D721Med (cell line): ENCODE data around the gene PREX1.

Experiments used
- DNase-seq: peaks from one replicate; pipeline ENCODE4 v3.0.0; 2011; ENCODE audit warnings: low spot score; ENCODE audit not compliant: insufficient read length
- FAIRE-seq: peaks from 2 replicates; lab custom pipeline; 2011; peaks lifted over from hg19 to GRCh38; lab: Jason Lieb, UNC
- TF ChIP-seq, protein P1 (sequence below): IDR thresholded peaks from 2 replicates; pipeline ENCODE4 v1.5.1; 2012; ENCODE audit warnings: mild to moderate bottlenecking, control low read depth; ENCODE audit not compliant: insufficient read depth; ENCODE audit errors: missing control alignments

Gene PREX1

GRCh38 chr20:48604426-48604825 is 223.4 kb downstream of the PREX1 start:
- no peak for FAIRE-seq
- TF ChIP-seq, protein P1, sequence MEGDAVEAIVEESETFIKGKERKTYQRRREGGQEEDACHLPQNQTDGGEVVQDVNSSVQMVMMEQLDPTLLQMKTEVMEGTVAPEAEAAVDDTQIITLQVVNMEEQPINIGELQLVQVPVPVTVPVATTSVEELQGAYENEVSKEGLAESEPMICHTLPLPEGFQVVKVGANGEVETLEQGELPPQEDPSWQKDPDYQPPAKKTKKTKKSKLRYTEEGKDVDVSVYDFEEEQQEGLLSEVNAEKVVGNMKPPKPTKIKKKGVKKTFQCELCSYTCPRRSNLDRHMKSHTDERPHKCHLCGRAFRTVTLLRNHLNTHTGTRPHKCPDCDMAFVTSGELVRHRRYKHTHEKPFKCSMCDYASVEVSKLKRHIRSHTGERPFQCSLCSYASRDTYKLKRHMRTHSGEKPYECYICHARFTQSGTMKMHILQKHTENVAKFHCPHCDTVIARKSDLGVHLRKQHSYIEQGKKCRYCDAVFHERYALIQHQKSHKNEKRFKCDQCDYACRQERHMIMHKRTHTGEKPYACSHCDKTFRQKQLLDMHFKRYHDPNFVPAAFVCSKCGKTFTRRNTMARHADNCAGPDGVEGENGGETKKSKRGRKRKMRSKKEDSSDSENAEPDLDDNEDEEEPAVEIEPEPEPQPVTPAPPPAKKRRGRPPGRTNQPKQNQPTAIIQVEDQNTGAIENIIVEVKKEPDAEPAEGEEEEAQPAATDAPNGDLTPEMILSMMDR: no peak
- DNase-seq: no peak

- TF ChIP-seq, protein P1: no peak
- no peak for DNase-seq
- no peak for FAIRE-seq
Measured at GRCh38 chr20:48603819-48604405, 223.9 kb downstream of the PREX1 start.

DNA sequence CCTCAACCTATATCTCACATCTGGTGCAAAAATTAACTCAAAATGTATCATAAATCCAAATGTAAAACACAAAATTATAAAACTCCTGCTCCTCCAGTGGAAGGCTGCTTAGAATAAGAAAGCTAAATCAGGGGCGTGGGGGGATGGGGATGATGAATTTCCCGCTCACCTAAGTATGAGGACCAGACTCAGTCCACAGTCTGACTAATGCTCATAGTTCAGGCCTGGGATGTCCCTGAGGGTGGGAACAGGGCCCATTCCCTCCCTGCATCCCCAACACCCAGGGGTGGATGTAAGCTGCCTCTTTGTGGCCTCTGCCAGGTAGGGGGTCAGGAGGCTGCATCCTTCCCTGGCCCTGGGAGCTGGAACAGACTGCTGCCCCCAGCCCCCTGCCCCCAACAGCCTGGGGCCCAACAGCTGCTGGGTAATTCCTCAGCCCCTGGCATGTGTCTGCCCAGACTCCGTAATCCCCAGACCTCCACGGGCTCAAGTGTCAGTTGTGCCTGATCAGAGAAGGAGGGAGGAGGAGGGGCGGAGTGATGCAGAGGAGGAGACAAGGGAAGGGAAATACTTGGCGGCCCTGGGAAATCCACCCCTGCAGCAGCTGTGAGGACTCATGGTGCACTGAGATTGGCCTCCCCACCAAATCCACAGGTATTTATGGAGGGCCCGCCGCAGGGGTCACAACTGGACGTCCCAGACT is 224.5 kb downstream of the PREX1 start:
- TF ChIP-seq, protein P1: no peak
- FAIRE-seq (no peak), DNase-seq (no peak)

GRCh38 chr20:48601798-48602197 is 226.0 kb downstream of the PREX1 start:
- no peak for FAIRE-seq
- TF ChIP-seq, protein P1: no peak
- DNase-seq: no peak

DNA sequence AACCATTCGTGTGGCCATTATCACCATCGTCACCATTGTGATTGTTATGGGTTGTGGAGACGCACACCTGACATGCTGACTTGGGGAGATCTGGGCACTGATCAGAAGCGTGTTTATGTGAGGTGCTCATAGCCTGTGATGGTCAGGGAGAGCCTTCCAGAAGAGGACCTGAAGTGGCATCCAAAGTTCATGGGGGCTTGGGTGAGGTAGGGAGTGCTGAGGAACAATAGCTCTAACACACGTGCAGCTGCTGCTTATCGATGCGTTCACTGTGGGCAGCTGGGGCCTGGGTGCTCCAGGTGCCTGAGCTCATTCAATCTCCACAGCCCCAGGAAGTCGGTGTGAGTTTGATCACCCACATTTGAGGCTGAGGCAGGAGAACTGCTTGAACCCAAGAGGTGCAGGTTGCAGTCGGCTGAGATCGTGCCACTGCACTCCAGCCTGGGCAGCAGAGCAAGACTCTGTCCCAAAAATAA is 227.3 kb downstream of the PREX1 start:
- no peak for DNase-seq
- TF ChIP-seq, protein P1: no peak
- FAIRE-seq: no peak

DNA sequence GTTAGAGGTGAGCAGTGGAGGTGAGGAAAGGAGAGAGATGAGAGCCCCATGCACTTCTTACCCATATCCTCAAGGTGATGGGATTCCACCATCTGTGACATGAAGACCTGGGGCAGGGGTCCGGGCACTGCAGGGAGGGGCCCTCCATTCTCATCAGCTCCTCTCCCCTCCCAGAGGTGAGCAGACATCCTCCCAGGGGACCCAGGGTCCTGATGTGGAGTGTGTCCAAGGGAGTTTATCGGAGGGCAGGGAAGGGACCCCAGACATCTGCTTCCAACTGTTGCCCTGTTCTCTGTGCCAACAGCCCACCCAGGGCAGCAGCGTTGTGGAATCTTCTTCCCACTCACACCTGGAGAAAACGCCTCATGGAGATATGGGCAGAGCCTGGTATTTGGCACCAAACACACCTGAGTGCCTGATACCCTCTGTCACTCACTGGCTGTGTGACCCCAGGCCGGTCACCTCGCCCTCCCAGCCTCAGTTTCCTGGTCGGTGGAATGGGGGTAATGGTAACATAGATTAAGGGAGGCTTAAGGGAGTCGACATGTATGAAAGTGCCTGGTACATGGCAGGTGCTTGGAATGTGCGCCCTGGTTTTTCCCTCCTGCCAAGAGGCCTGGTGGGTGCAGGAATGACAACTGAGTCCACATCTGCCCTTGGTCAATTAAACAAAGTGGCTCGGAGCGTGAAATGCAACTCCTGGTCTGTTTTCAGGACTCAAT is 227.9 kb downstream of the PREX1 start:
- FAIRE-seq (no peak), DNase-seq (no peak)
- TF ChIP-seq, protein P1: no peak
